ENCODE results near the gene MAPK11. TPM values are rescaled to one million over a fixed set of nuclear protein-coding genes. Genes with fewer than 3 reads are reported as not detected.

The MAPK11 gene
- total RNA-seq, 2 donors from 2014 or later, result 0.33 to 0.40 TPM

- no peak for DNase-seq
- Histone ChIP-seq H3K9me3 (ENCODE audit: control insufficient read depth, low read length) (peaks cover 4% of the 10 kb centered on the region), H3K4me3 (ENCODE audit: low read length) (no peak overlapping the region), H3K27ac (ENCODE audit: low read depth, low read length) (no peak overlapping the region), H3K27me3 (ENCODE audit: control insufficient read depth, insufficient read depth, low read length, poor library complexity, severe bottlenecking) (no peaks in the 10 kb centered on the region), H3K36me3 (ENCODE audit: control insufficient read depth, insufficient read depth, low read length) (peaks cover 16% of the 10 kb centered on the region), H3K4me1 (ENCODE audit: control insufficient read depth, insufficient read depth, low read length) (no peaks in the 10 kb centered on the region), H3K9ac (ENCODE audit: extremely low read depth, low read length, poor library complexity, severe bottlenecking) (no peak overlapping the region)
- H3K27me3 Mint-ChIP-seq (ENCODE audit: insufficient read depth), result peaks cover 5% of the 10 kb centered on the region
- H3K4me3 Mint-ChIP-seq, result no peak overlapping the region
- no peaks in the 10 kb centered on the region for H3K4me1 Mint-ChIP-seq
- no peak for TF ChIP-seq CTCF (conservative IDR thresholded peaks at IDR 0.05)
- H3K36me3 Mint-ChIP-seq (ENCODE audit: low read depth), result peaks cover 48% of the 10 kb centered on the region
- WGBS, 2 experiments (ENCODE audit: insufficient coverage in 1 of 2, insufficient read length in 1 of 2), result 94 to 96% methylated on average over 15 to 25 of the region's 25 CpGs
- no peak overlapping the region for H3K27ac Mint-ChIP-seq
- peaks cover 7% of the 10 kb centered on the region for H3K9me3 Mint-ChIP-seq
Measured at GRCh38 chr22:50277761-50278160, 7.6 kb upstream of the MAPK11 start.

- Histone ChIP-seq H3K9ac (ENCODE audit: extremely low read depth, low read length, poor library complexity, severe bottlenecking) (no peak overlapping the region), H3K27me3 (ENCODE audit: control insufficient read depth, insufficient read depth, low read length, poor library complexity, severe bottlenecking) (peaks cover 5% of the 10 kb centered on the region), H3K4me1 (ENCODE audit: control insufficient read depth, insufficient read depth, low read length) (peaks cover 2% of the 10 kb centered on the region), H3K36me3 (ENCODE audit: control insufficient read depth, insufficient read depth, low read length) (peaks cover 15% of the 10 kb centered on the region), H3K27ac (ENCODE audit: low read depth, low read length) (no peak overlapping the region), H3K4me3 (ENCODE audit: low read length) (no peak overlapping the region), H3K9me3 (ENCODE audit: control insufficient read depth, low read length) (peaks cover 4% of the 10 kb centered on the region)
- Mint-ChIP-seq H3K4me3 (no peak overlapping the region), H3K9me3 (peaks cover 7% of the 10 kb centered on the region), H3K4me1 (no peaks in the 10 kb centered on the region), H3K27me3 (ENCODE audit: insufficient read depth) (peaks cover 13% of the 10 kb centered on the region), H3K27ac (no peak overlapping the region), H3K36me3 (ENCODE audit: low read depth) (peaks cover 39% of the 10 kb centered on the region)
- DNase-seq, result peak; percentile 86
- TF ChIP-seq CTCF (conservative IDR thresholded peaks at IDR 0.05), result peak; percentile 70
- 83 to 88% methylated on average over 19 to 24 of the region's 25 CpGs for WGBS, 2 experiments (ENCODE audit: insufficient coverage in 1 of 2, insufficient read length in 1 of 2)
Measured at GRCh38 chr22:50276143-50276542, 6.0 kb upstream of the MAPK11 start.

- no peak for TF ChIP-seq CTCF (conservative IDR thresholded peaks at IDR 0.05)
- peaks cover 7% of the 10 kb centered on the region for H3K9me3 Mint-ChIP-seq
- H3K27ac Mint-ChIP-seq, result no peak overlapping the region
- H3K4me3 ChIP-seq (ENCODE audit: low read length), result no peak overlapping the region
- peaks cover 4% of the 10 kb centered on the region for H3K9me3 ChIP-seq (ENCODE audit: control insufficient read depth, low read length)
- no peak overlapping the region for H3K27ac ChIP-seq (ENCODE audit: low read depth, low read length)
- H3K4me1 ChIP-seq (ENCODE audit: control insufficient read depth, insufficient read depth, low read length), result peaks cover 5% of the 10 kb centered on the region
- peaks cover 15% of the 10 kb centered on the region for H3K36me3 ChIP-seq (ENCODE audit: control insufficient read depth, insufficient read depth, low read length)
- WGBS, 2 experiments (ENCODE audit: insufficient coverage in 1 of 2, insufficient read length in 1 of 2), result 95 to 96% methylated on average over 30 to 43 of the region's 43 CpGs
- H3K27me3 Mint-ChIP-seq (ENCODE audit: insufficient read depth), result peaks cover 19% of the 10 kb centered on the region
- H3K4me1 Mint-ChIP-seq, result no peaks in the 10 kb centered on the region
- H3K36me3 Mint-ChIP-seq (ENCODE audit: low read depth), result peaks cover 33% of the 10 kb centered on the region
- H3K4me3 Mint-ChIP-seq, result no peak overlapping the region
- peaks cover 13% of the 10 kb centered on the region for H3K27me3 ChIP-seq (ENCODE audit: control insufficient read depth, insufficient read depth, low read length, poor library complexity, severe bottlenecking)
- no peak for DNase-seq
- H3K9ac ChIP-seq (ENCODE audit: extremely low read depth, low read length, poor library complexity, severe bottlenecking), result no peak overlapping the region
Measured at GRCh38 chr22:50275181-50276055, 5.2 kb upstream of the MAPK11 start.
